Left renal cortex interstitium (tissue), 4 donors: ENCODE measurements around the gene MYL5. TPM values are rescaled to one million over a fixed set of nuclear protein-coding genes. Genes with fewer than 3 reads are reported as not detected.

ENCODE experiments used
- DNase-seq, 4 donors: peaks; one replicate each; pipeline ENCODE4 v3.0.0-alpha.2; 2013; ENCODE audit warnings: low read depth in 4 of 4, low spot score in 2 of 4, missing footprints in 1 of 4
- polyA plus RNA-seq, 4 donors: library from polyadenylated mRNA; unstranded; fragments of 120-200 nt; gene quantifications; one replicate each; pipeline ENCODE4 v1.2.1, GENCODE V29; 2013; ENCODE audit not compliant: insufficient read length in 4 of 4

The MYL5 gene
- polyA plus RNA-seq, 4 donors = 16.3 to 23.6 (median 18.8) TPM

DNA sequence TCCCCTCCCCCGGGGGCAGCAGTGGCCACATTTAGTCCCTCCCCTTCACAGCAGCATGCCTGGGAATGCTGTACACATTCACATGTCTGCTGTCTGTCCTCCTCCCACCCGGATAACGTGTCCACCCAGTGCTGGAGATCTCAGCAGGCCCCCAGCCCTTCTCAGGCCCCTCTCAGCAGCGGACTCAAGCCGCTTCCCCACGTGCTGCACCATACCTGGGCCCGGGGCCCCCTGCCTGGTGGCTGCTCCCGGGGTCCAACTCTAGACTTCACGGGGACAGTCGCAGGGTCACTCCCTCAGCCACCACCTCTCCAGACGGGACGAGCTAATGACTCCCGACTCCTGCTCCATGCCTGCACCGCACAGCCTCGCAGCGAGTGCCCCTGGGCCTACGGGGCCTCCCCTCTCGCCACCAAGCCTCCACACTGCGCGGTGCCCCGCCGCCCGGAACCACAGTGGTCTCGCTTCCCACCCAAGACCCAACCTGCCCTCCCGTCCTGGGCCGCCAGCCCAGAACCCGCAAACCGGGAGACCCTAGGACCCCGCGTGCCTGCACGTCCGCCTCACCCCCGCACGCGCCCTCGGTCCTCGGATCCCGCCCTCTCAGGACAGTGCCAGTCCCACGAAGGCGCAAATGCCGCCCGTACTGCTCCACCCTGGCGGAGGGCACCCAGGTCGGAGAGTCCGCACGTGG, 30.0 kb downstream of the MYL5 start:
- no peak for DNase-seq

DNA sequence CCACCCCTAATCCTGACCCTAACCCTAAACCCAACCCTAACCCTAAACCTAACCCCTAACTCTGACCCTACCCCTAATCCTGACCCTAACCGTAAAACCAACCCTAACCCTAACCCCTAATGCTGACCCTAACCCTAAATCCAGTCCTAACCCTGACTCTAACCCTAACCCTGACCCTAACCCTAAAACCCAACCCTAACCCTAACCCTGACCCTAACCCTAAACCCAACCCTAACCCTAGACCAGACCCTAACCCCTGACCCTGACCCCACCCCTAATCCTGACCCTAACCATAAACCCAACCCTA, 30.6 kb downstream of the MYL5 start:
- no peak for DNase-seq

DNA sequence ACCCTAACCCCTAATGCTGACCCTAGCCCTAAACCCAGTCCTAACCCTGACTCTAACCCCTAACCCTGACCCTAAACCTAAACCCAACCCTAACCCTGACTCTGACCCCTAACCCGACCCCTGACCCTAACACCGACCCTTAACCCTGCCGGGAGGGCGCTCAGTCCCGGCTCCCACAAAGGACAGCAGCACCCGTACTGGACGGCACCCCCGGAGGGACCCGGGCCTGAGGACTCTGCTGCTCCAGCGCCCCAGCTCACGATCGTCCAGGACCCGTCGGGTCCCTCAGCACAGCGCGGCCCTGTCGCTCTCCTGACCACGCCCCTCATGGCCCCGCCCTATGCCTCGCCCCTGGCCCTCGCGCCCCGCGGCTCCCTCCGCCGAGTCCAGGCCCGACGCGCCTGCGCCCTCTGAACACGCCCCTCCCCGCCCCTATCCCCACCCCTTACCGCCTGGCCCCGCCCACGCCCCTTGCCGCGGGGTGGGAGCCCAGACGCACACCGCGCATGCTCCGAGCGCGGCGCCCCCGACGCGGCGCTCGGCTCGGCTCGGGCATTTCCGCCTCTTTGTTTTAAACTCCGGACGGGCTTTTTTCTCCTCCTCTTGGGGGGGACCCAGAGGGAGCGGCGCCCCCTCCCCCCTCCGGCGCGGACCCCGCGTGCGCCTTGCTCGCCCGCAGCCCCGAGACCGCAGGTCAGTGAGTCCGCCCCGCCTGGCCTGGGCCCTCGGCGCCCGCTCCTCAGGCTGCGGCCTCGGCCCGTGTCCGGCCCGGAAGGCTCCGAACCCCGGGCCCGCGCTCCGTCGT, 31.1 kb downstream of the MYL5 start, which contains the start of gene PCGF3:
TSS of gene PCGF3 (plus strand) at position 555 of the 805 bp plus-strand sequence. CDS start 27,849 bp downstream, outside the sequence.
- DNase-seq = peak; percentile 70 to 90 (median 84)

DNA sequence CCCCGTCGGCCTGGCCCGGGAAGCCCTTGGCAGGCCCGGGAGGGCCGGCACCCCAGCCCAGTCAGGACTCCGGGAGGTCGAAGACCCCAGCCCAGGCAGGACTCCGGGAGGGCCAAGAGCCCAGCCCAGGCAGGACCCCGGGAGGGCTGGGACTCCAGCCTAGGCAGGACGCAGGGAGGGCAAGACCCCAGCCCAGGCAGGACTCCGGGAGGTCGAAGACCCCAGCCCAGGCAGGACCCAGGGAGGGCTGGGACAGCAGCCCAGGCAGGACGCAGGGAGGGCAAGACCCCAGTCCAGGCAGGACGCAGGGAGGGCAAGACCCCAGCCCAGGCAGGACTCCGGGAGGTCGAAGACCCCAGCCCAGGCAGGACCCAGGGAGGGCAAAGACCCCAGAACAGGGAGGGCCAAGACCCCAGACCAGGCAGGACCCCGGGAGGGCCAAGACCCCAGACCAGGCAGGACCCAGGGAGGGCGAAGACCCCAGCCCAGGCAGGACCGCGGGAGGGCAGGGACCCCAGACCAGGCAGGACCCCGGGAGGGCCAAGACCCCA, 31.8 kb downstream of the MYL5 start:
- DNase-seq = peak in 1 of 4 donors; percentile 29

DNA sequence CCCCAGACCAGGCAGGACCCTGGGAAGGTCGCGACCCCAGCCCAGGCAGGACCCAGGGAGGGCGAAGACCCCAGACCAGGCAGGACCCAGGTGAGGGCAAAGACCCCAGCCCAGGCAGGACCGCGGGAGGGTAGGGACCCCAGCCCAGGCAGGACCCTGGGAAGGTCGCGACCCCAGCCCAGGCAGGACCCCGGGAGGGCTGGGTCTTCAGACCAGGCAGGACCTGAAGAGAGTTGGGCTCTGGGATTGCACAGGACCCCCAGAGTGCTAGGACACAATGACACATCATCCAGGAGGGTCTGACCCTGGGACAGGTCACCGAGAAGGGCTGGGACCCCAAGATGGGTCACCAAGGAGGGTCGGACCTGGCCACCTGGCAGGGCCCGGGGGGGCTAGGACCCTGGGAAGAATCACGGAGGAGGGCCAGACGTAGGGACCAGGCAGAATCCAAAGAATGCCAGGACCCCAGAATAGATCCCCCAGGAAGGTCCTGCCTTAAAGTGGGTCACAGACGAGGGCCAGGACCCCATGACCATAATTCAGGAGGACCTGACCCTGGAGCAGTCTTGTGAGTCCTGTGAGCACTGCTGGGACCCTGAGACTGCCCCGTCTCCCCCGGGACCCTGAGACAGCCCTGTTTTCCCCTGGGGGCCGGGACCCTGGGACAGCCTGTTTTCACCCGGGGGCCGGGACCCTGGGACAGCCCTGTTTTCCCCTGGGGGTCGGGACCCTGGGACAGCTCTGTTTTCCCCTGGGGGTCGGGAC, 32.7 kb downstream of the MYL5 start:
- DNase-seq = no peak

DNA sequence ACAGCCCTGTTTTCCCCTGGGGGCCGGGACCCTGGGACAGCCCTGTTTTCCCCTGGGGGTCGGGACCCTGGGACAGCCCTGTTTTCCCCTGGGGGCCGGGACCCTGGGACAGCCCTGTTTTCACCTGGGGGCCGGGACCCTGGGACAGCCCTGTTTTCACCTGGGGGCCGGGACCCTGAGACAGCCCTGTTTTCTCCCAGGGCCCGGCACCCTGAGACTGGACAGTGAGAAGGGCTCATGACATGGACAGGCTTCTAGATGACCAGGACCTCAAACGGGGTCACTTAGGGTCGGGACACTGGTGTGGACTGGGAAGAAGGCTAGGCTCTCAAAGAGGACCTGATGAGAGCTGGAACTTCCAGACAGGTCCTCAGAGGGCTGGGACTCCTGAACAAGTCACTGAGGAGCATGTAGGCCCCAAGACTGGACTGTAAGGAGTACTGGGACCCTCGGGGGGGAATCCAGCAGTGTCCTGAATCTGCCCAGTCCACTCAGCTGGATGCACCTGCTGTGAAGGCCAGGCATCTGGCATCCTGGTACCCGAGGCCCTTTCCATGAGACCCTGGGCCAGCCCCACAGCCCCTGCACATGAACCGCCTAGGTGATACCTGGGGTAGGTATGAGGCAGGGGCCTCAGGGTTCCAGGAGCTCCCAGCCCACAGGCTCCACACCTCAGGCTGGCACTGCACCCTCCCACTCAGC, 33.7 kb downstream of the MYL5 start:
- DNase-seq = no peak

DNA sequence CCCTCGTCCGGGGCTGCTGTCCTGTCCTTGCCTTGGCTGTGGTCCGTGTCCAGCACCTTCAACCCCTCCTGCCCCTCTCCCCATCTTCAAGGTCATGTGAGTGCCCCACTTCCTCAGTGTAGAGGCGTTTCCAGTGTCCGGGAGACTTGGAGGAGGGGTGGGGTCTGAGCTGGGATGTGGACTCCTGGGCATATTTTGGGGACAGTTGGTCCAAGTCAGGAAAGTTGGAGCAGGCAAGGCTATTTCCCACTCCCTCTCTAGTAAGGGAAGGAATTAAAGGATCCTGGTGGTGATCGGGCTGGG, 34.2 kb downstream of the MYL5 start:
- no peak for DNase-seq

DNA sequence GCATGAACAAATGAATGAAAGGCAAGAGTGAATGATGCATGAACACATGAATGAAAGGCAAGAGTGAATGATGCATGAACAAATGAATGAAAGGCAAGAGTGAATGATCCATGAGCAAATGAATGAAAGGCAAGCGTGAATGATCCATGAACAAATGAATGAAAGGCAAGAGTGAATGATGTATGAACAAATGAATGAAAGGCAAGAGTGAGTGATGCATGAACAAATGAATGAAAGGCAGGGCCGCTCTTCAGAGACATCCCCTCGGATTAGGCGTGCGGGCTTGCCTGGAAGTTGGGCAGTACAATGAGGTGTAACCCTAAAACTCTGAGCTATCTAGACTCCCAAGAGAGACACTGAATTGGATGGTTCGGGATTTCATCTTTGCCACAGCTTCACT, 35.0 kb downstream of the MYL5 start:
- no peak for DNase-seq

DNA sequence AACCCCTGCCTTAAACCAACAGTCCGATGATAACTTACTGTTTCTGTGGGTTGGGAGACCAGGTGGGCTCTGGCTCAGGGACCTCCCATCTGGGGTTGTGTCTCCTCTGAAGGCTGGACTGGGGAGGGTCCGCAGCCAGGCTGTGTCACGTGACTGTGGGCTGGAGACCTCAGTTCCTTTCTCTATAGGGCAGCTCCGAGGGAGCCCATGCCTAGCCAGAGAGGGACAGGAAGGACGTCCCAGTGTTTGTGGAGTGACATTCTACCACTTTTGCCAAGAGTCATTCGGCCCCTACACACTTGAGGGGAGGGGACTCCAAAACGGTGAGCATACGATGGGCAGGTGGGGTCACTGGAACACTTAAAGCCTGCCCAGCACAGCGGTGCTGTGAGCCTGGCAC, 35.8 kb downstream of the MYL5 start:
- DNase-seq = no peak

DNA sequence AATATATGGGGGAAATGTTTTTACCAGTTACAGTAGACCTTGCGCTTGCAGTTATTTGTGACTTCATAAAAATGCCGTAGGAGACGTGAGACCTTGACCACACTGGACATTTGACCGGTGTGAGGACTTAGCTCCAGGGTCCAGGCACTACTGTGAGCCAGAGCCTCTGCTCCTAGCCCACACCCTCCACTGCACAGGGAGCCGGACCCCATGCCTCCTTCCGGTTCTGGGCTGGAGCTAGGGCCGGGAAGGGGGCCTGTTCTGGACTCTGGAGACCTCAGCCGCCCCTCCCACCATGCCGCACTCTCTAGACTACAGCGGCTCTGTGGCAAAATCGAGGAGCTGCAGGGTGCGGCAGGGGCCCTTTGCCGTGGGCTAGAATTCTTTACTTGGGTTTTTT, 36.6 kb downstream of the MYL5 start:
- DNase-seq = no peak

DNA sequence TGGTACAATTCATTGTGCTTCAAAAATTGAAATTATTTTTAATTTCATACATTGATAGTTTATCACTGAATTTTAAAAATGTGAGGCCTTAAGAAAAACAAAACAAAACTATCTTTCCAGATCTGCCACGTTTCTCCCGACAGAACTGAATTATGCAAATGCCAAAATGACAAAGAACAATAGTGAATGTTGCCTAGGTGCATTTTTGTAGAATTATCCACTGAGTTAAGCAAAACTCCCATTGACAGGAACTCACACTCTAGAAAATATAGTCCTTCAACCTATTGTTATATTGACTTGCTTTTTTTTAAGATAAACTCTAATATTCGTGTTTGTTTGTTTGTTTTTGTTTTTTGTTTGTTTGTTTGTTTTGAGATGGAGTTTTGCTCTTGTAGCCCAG, 37.8 kb downstream of the MYL5 start:
- DNase-seq = no peak

DNA sequence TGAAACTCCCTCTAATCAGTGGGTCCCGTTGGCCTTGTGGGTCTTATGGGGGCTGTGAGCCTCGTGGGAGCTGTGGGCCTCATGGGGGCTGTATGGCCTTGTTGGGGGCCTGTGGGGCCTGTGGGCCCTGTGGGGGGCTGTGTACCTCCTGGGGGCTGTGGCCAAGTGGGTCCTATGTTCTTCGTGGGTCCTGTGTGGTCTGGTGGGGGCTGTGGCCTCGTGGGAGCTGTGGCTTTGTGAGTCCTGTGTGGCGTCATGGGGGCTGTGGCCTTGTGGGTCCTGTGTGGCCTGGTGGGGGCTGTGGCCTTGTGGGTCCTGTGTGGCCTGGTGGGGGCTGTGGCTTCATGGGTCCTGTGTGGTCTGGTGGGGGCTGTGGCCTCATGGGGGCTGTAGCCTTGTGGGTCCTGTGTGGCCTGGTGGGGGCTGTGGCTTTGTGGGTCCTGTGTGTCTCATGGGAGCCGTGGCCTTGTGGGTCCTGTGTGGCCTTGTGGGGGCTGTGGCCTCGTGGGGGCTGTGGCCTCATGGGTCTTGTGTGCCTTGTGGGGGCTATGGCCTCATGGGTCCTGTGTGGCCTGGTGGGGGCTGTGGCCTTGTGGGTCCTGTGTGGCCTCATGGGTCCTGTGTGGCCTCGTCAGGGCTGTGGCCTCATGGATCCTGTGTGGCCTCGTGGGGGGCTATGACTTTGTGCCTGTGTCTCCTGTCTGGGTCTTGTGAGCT, 38.7 kb downstream of the MYL5 start:
- no peak for DNase-seq

DNA sequence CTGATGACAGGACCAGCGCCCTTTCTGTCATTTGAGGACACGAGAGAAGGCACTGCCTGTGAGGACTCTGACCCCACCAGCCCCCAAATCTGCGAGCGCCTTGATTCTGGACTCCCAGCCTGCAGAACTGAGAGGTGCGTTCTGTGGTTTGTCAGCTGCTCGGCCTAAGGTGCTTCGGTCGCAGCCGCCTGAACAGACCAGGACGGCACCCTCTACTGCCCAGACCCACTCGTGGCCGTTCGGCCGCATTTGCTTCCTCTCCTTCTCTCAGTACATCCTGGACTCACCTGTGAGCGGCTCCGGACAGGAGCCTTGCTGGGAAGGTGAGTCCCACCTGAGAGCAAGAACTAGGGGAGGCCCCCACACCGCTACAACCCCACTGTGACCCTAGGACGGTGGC, 39.7 kb downstream of the MYL5 start:
- DNase-seq = no peak

DNA sequence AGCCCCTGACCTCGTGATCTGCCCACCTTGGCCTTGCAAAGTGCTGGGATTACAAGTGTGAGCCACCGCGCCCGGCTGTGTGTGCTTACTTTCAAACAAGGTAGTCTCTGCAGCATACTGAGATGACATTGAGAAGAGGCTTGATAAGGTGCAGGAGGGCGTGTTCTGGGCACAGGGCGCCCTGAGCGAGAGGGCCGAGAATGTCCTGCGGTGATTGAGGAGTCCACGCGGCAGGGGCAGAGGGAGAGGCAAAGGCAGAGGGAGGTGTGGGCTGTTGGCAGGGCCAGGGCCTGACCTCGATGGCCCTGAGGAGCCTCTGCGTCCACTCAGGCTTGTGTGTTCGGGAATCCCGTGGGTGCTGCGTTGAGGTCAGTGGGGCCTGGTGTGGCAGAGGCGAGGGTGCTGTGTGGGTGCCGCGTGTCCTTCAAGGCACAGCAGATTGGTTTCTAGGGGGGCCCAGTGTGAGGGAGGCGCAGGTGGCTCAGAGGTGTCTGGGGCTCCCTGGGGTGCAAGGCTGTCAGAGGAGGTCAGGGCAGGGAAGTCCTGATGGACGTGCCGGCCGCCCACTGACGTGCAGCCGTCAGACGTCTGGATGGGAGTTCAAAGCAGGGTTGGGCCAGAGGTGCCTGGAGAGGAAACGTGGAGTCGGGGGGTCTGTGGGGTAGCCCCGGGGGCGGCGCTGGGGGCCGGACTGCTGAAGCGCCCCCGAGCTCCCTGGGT, 43.4 kb downstream of the MYL5 start:
- DNase-seq = no peak

DNA sequence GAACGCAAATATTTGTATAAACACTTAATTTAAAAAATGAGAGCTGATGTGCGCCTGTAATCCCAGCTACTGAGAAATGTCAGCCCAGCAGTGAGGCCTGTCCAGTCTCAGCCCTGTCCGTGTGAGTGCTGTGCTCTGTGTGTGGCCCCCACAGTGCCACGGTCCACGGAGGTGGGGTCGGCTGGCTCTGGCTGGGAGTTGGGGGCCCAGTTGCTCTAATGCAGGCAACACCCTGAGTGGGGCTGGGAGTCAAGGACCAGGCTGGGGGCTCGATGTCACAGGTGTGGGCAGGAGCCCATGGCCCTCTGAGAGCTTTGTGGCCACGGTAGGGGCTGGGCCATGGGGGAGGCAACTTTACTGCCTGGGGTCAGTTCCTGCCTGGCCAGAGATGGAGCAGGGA, 44.1 kb downstream of the MYL5 start:
- DNase-seq = no peak

DNA sequence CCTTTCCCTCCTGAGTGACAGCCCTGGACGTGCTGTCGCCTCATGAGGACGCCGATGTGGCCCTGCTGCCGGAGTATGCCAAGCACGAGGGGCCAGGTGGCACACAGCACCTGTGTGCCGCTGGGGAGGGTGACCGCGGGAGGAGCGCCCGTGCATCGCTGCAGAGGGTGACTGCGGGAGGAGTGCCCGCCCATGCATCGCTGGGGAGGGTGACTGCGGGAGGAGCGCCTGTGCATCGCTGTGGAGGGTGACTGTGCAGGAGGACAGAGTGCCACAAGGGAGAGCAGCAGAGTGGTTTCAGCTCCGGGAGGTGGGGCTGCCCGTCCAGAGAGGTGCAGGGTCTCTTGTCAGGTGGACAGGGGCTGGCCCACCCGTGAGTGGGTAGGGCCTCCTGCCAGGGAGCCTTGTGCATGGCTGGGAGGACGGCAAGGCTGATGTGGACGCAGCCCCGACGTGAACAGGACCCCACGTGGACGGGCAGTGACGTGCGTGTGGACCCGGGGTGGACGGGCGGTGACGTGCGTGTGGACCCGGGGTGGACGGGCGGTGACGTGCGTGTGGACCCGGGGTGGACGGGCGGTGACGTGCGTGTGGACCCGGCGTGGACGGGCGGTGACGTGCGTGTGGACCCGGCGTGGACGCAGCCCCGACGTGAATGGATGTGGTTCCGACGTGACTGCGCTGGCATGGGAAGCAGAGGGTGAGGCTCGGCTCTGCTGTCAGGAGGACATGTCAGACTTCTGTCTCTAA, 45.9 kb downstream of the MYL5 start:
- DNase-seq = no peak

DNA sequence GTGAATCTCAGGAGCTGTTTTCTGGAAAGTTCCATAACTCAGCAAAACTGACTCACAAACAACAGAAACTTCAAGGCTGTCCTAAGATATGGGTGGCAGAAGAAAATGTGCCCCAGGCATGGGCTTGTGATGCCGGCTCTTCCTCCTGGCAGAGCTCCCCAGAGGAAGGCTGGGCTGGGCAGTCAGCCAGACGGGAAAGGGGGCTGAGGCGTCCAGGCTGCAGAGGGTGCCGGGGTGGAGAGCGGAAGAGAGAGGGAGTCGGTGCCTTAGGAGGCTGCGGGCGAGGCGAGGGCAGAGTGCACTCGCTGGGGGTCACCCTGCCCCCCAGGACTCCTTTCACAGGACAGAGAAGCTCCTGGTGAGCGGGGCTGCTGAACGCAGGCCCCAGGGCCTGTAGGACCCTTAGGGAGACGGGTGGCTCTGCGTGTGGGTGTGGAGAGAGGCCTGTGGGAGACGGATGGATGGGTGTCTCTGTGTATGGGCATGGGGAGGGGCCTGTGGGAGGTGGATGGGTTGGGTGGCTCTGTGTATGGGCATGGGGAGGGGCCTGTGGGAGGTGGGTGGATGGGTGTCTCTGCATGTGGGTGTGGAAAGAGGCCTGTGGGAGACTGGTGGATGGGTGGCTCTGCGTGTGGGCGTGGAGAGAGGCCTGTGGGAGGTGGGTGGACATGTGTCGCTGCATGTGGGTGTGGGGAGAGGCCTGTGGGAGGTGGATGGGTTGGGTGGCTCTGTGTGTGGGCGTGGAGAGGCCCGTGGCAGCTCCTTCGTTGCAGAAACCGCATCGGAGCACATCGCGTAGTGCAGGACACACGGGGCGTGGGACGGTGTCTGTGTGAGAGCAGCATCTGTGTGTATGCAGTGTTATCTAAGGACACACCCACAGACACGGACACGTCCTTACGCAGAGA, 47.2 kb downstream of the MYL5 start:
- no peak for DNase-seq
